Measurements from ENCODE around the gene SYT7. TPM values are rescaled to one million over a fixed set of nuclear protein-coding genes. Genes with fewer than 3 reads are reported as not detected.

The SYT7 gene
- total and polyA plus RNA-seq, 2 of the 8 experiments (the other 6 are each of a cell fraction or from before 2014, with no cell fraction given) = 9.6 to 10.5 TPM

- TF ChIP-seq POU5F1 (IDR thresholded peaks at IDR 0.05; ENCODE audit: low read depth, low read length) = no peak
- peak; percentile 54 to 72 for TF ChIP-seq RAD21 (IDR thresholded peaks at IDR 0.05 in 1 of 2, conservative IDR thresholded peaks at IDR 0.05 in 1 of 2; ENCODE audit: low read depth in 2 of 2, low read length in 2 of 2)
- TF ChIP-seq HDAC2 (IDR thresholded peaks at IDR 0.05; ENCODE audit: borderline replicate concordance in 1 of 2, low read depth in 2 of 2, low read length in 2 of 2) = no peak
- TF ChIP-seq CHD1 (IDR thresholded peaks at IDR 0.05; ENCODE audit: low read depth, low read length) = no peak
Observed at GRCh38 chr11:61609980-61610366, 29.1 kb upstream of the SYT7 start (continued).

Measured in H1 (cell line).